ENCODE measurements around the gene PLA2G4E. TPM values are rescaled to one million over a fixed set of nuclear protein-coding genes. Genes with fewer than 3 reads are reported as not detected.

PLA2G4E gene
- polyA plus RNA-seq, 2 of the 4 experiments (the other 2 are of a cell fraction) = 0.01 TPM; not detected in 1

- DNase-seq (ENCODE audit: low read depth in 1 of 2, low spot score in 1 of 2) = no peak
- FAIRE-seq = no peak
- Histone ChIP-seq H3K4me3 (no peak overlapping the region), H3K9me3 (no peaks in the 10 kb centered on the region), H3K4me1 (no peaks in the 10 kb centered on the region), H3K4me2 (no peak overlapping the region), H3K27ac (no peak overlapping the region)
- no peak for ATAC-seq
- ChIA-PET CTCF (interaction anchor here (0.9 to 13.7 kb wide), 18 partner anchors 10 to 151 kb away, joined by 3 to 247 read pairs (median 8); no protein-coding TSS in a partner anchor), POLR2A (no interaction called here)
- TF ChIP-seq TFCP2L1 (CRISPR knock-in tag; IDR thresholded peaks at IDR 0.05) (no peak), HDAC2 (IDR thresholded peaks at IDR 0.05) (no peak), MYC (IDR thresholded peaks at IDR 0.05; ENCODE audit: borderline replicate concordance, low read length) (no peak), MAX (IDR thresholded peaks at IDR 0.05) (no peak), BHLHE40 (IDR thresholded peaks at IDR 0.05; ENCODE audit: low read depth, low read length) (no peak), GATA3 (IDR thresholded peaks at IDR 0.05; ENCODE audit: borderline replicate concordance) (no peak), ZFP36 (IDR thresholded peaks at IDR 0.05; ENCODE audit: borderline replicate concordance, partially characterized antibody) (no peak)
- 61% methylated on average over 3 of the region's 3 CpGs for WGBS (ENCODE audit: missing lambda C conversion rate)
These were observed 30.2 kb downstream of the PLA2G4E start for GRCh38 chr15:41990691-41991090.

DNA sequence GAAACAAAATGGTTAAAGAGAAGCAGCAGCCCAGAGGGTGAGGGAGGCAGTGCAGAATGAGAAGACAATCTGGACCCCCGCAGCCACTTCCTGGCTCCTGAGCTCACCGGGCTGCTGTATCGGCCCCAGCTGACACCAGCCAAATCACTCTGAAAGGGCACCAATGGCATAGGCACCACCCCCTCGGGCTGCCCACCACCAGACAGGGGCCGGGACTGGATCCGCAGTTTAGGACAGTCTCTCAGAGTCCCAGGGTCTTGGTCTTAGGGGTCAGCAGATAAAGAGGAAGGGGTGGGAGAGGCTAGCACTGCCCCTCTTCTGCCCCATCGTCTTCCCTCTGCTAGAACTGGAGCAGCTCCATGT is 30.6 kb downstream of the PLA2G4E start:
- H3K4me3 ChIP-seq = no peak overlapping the region
- no peaks in the 10 kb centered on the region for H3K9me3 ChIP-seq
- DNase-seq (ENCODE audit: low read depth in 1 of 2, low spot score in 1 of 2) (no peak), FAIRE-seq (no peak), ATAC-seq (no peak)
- H3K27ac ChIP-seq = no peak overlapping the region
- no peaks in the 10 kb centered on the region for H3K4me1 ChIP-seq
- TF ChIP-seq HOXB5 (CRISPR knock-in tag; IDR thresholded peaks at IDR 0.05) (no peak), CBX2 (IDR thresholded peaks at IDR 0.05; ENCODE audit: borderline replicate concordance, low read depth) (no peak), SREBF2 (IDR thresholded peaks at IDR 0.05) (no peak), RARB (CRISPR knock-in tag; IDR thresholded peaks at IDR 0.05) (no peak), HEYL (CRISPR knock-in tag; IDR thresholded peaks at IDR 0.05) (no peak), CBX8 (IDR thresholded peaks at IDR 0.05) (no peak), POLR2A (IDR thresholded peaks at IDR 0.05; ENCODE audit: low read length) (no peak), CHD2 (IDR thresholded peaks at IDR 0.05; ENCODE audit: low read length, partially characterized antibody) (no peak), NPAS2 (CRISPR knock-in tag; IDR thresholded peaks at IDR 0.05; ENCODE audit: borderline replicate concordance) (no peak), USF2 (IDR thresholded peaks at IDR 0.05) (no peak), JUN (IDR thresholded peaks at IDR 0.05) (no peak), MAFK (IDR thresholded peaks at IDR 0.05; ENCODE audit: partially characterized antibody) (no peak), GATA3 (IDR thresholded peaks at IDR 0.05; ENCODE audit: borderline replicate concordance) (no peak), RAD21 (conservative IDR thresholded peaks at IDR 0.05 in 1 of 2, IDR thresholded peaks at IDR 0.05 in 1 of 2) (no peak), EHMT2 (IDR thresholded peaks at IDR 0.05; ENCODE audit: low read depth) (no peak), CEBPB (IDR thresholded peaks at IDR 0.05) (no peak), ZC3H11A (IDR thresholded peaks at IDR 0.05) (no peak)
- TF ChIP-seq, protein P1, sequence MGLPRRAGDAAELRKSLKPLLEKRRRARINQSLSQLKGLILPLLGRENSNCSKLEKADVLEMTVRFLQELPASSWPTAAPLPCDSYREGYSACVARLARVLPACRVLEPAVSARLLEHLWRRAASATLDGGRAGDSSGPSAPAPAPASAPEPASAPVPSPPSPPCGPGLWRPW (IDR thresholded peaks at IDR 0.05) = no peak
- TF ChIP-seq, protein P2, sequence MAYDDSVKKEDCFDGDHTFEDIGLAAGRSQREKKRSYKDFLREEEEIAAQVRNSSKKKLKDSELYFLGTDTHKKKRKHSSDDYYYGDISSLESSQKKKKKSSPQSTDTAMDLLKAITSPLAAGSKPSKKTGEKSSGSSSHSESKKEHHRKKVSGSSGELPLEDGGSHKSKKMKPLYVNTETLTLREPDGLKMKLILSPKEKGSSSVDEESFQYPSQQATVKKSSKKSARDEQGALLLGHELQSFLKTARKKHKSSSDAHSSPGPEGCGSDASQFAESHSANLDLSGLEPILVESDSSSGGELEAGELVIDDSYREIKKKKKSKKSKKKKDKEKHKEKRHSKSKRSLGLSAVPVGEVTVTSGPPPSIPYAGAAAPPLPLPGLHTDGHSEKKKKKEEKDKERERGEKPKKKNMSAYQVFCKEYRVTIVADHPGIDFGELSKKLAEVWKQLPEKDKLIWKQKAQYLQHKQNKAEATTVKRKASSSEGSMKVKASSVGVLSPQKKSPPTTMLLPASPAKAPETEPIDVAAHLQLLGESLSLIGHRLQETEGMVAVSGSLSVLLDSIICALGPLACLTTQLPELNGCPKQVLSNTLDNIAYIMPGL (CRISPR knock-in tag; IDR thresholded peaks at IDR 0.05; ENCODE audit: borderline replicate concordance) = no peak
- CTCF ChIA-PET = interaction anchor here (0.7 to 13.7 kb wide), 34 partner anchors 10 to 489 kb away, joined by 3 to 247 read pairs (median 6); partner anchors contain the start of genes EHD4, PLA2G4D and PLA2G4E
- no peak overlapping the region for H3K4me2 ChIP-seq
- WGBS (ENCODE audit: missing lambda C conversion rate) = 41% methylated on average over 4 of the region's 7 CpGs
- POLR2A ChIA-PET = interaction anchor here (1.2 kb wide), 1 partner anchor 18 kb away, joined by 3 read pairs; the partner anchor contains the start of gene EHD4
